KMS-11 (cell line): Measurements from ENCODE around the gene SMPD4.
"Not testable (repeated sequence)": the region's sequence is repeated elsewhere in the genome, so short reads cannot be mapped to it uniquely, and the experiment has no call there.

Experiments
- H2AFZ ChIP-seq: fragments of 200-600 bp; sonication (generic); 2 replicates; pipeline ENCODE4 v1.6.1; 2016; ENCODE audit warnings: antibody characterized with exemption, mixed run types, low read depth
- H3K27ac ChIP-seq: fragments of 200-600 bp; sonication (generic); 2 replicates; pipeline ENCODE4 v1.6.1; 2016; ENCODE audit warnings: mild to moderate bottlenecking, mixed run types
- H3K27me3 ChIP-seq: fragments of 200-600 bp; sonication (generic); 2 replicates; pipeline ENCODE4 v1.6.1; 2017; ENCODE audit warnings: mild to moderate bottlenecking, low read depth, mixed run types, moderate library complexity; ENCODE audit not compliant: insufficient read depth
- H3K36me3 ChIP-seq: fragments of 200-600 bp; sonication (generic); 2 replicates; pipeline ENCODE4 v1.6.1; 2017; ENCODE audit warnings: mild to moderate bottlenecking, mixed run types; ENCODE audit not compliant: insufficient read depth
- H3K4me1 ChIP-seq: fragments of 200-600 bp; sonication (generic); 2 replicates; pipeline ENCODE4 v1.6.1; 2016; ENCODE audit warnings: mild to moderate bottlenecking, low read depth, mixed run types; ENCODE audit not compliant: poor library complexity, severe bottlenecking
- H3K4me2 ChIP-seq: fragments of 200-600 bp; sonication (generic); 2 replicates; pipeline ENCODE4 v1.7.0; 2016; ENCODE audit warnings: mild to moderate bottlenecking, mixed run types
- H3K4me3 ChIP-seq: fragments of 200-600 bp; sonication (generic); IDR thresholded peaks from 2 replicates; pipeline ENCODE4 v1.6.1; 2017; ENCODE audit warnings: low read depth, low read length, mixed read lengths; ENCODE audit not compliant: insufficient read depth
- H3K79me2 ChIP-seq: fragments of 200-600 bp; sonication (generic); 2 replicates; pipeline ENCODE4 v1.6.1; 2016; ENCODE audit warnings: low read depth, mixed run types; ENCODE audit not compliant: insufficient read depth
- H3K9ac ChIP-seq: fragments of 200-600 bp; sonication (generic); 2 replicates; pipeline ENCODE4 v1.6.1; 2016; ENCODE audit warnings: mild to moderate bottlenecking, mixed run types
- H4K20me1 ChIP-seq: fragments of 200-600 bp; sonication (generic); 2 replicates; pipeline ENCODE4 v1.6.1; 2016; ENCODE audit warnings: mild to moderate bottlenecking, mixed run types; ENCODE audit not compliant: insufficient read depth

The SMPD4 gene

DNA sequence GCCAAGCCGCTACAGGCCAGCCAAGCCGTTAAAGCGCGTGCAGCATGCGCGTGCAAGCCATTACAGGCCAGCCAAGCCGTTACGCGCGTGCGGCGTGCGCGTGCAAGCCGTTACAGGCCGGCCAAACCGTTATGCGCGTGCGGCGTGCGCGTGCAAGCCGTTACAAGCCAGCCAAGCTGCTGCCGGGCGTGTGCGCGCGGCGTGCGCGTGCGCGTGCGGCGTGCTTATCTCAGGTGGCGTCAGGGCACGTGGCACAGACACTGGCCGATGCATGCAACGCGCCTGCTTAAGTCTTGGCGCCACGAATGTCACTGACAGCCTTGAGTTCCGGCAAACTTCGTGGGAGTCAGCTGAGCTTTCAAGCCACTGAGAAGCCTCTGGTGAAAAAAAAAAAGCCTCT lies 60.5 kb downstream of the SMPD4 start:
- not testable (repeated sequence) for H2AFZ ChIP-seq, H3K4me2 ChIP-seq, H3K36me3 ChIP-seq, H4K20me1 ChIP-seq, H3K9ac ChIP-seq, H3K27ac ChIP-seq, H3K79me2 ChIP-seq, H3K27me3 ChIP-seq, H3K4me1 ChIP-seq, H3K4me3 ChIP-seq

GRCh38 chr2:130102597-130103363 lies 78.6 kb downstream of the SMPD4 start:
- H3K27me3 ChIP-seq, H3K27ac ChIP-seq, H3K79me2 ChIP-seq, H3K4me2 ChIP-seq, H3K36me3 ChIP-seq, H4K20me1 ChIP-seq, H3K9ac ChIP-seq, H3K4me1 ChIP-seq, H3K4me3 ChIP-seq, H2AFZ ChIP-seq: not testable (repeated sequence)
